K562 (cell line): ENCODE data around the gene IGDCC3. TPM values are rescaled to one million over a fixed set of nuclear protein-coding genes. Genes with fewer than 3 reads are reported as not detected.

Source experiments
- SMARCC2 ChIP-seq: fragments of 450-650 bp; IDR thresholded peaks from 2 replicates; pipeline ENCODE4 v1.6.1; 2017; ENCODE audit warnings: antibody characterized with exemption, moderate library complexity, mild to moderate bottlenecking, low read depth
- WHSC1 ChIP-seq: IDR thresholded peaks from one replicate; pipeline ENCODE4 v1.6.1; 2012; ENCODE audit warnings: low read length, control low read depth, inconsistent platforms
- polyA plus RNA-seq, 8 experiments: library from polyadenylated mRNA; depleted of rRNA in 4 of 8; stranded (reverse) in 5 of 8; unstranded in 3 of 8; fragments of >200 nt; fragmentation: Nextera tagmentation in 2 of 8; fragmentation: Illumina TruSeq in 1 of 8; extraction: Ambion mirVana in 2 of 8; extraction: Trizol in 1 of 8; gene quantifications; 2 replicates each; pipeline versions ENCODE4 v1.2.1 to v1.2.3, GENCODE V29; 2011 to 2014; ENCODE audit warnings: inconsistent platforms in 1 of 8, missing spikeins in 1 of 8
- total RNA-seq, 7 experiments: library from RNA; depleted of rRNA in 6 of 7; stranded (reverse); fragments of >200 nt in 6 of 7; fragmentation: Illumina TruSeq in 2 of 7; extraction: Trizol in 2 of 7; gene quantifications; 2 replicates each; pipeline versions ENCODE4 v1.2.1 to v1.2.3, GENCODE V29; 2011 to 2021; ENCODE audit warnings: low replicate concordance in 1 of 7
- TF ChIP-seq, protein P1 (sequence below): sonication (generic); formaldehyde crosslinking; IDR thresholded peaks from 2 replicates; pipeline ENCODE4 v1.8.0; 2022; ENCODE audit warnings: missing genetic modification reagents, mild to moderate bottlenecking, moderate library complexity, borderline replicate concordance
- TF ChIP-seq, protein P2 (sequence below): sonication (generic); formaldehyde crosslinking; IDR thresholded peaks from 2 replicates; pipeline ENCODE4 v1.8.1; 2023; ENCODE audit warnings: missing genetic modification reagents, mild to moderate bottlenecking, borderline replicate concordance

Gene IGDCC3
- total and polyA plus RNA-seq, 9 of the 15 experiments (the other 6 are each of a cell fraction or from before 2014, with no cell fraction given) = not detected

DNA sequence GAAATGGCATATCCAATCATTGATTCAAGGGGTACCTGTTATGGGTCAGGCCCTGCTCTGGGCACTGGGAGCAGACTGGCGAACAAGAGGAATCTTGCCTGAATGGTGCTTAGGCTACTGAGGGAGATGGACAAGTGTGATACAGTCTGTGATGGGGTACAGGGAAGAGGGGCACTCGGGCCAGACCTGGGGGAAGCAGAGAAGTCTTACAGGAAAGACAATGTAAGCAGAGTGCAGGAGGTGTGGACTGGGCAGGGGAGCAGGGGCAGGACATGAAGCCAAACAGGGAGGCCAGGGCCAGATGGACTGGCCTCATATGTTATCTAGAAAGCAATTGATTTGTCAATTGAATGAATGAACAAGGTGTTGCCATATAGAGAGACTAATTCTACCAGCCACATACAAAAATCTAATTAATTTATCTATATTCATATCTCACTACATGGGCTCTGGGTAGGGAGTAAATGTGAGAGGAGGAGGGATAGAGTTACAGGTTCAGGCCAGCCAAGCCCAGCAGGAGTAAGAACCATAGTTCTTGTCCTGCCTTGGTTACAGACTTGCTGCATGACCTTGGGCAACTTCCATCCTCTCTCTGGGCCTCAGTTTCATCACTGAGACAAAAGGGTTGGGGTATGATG, 48.5 kb upstream of the IGDCC3 start (continued):
- TF ChIP-seq, protein P1, sequence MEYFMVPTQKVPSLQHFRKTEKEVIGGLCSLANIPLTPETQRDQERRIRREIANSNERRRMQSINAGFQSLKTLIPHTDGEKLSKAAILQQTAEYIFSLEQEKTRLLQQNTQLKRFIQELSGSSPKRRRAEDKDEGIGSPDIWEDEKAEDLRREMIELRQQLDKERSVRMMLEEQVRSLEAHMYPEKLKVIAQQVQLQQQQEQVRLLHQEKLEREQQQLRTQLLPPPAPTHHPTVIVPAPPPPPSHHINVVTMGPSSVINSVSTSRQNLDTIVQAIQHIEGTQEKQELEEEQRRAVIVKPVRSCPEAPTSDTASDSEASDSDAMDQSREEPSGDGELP (CRISPR knock-in tag) = no peak
- TF ChIP-seq, protein P2, sequence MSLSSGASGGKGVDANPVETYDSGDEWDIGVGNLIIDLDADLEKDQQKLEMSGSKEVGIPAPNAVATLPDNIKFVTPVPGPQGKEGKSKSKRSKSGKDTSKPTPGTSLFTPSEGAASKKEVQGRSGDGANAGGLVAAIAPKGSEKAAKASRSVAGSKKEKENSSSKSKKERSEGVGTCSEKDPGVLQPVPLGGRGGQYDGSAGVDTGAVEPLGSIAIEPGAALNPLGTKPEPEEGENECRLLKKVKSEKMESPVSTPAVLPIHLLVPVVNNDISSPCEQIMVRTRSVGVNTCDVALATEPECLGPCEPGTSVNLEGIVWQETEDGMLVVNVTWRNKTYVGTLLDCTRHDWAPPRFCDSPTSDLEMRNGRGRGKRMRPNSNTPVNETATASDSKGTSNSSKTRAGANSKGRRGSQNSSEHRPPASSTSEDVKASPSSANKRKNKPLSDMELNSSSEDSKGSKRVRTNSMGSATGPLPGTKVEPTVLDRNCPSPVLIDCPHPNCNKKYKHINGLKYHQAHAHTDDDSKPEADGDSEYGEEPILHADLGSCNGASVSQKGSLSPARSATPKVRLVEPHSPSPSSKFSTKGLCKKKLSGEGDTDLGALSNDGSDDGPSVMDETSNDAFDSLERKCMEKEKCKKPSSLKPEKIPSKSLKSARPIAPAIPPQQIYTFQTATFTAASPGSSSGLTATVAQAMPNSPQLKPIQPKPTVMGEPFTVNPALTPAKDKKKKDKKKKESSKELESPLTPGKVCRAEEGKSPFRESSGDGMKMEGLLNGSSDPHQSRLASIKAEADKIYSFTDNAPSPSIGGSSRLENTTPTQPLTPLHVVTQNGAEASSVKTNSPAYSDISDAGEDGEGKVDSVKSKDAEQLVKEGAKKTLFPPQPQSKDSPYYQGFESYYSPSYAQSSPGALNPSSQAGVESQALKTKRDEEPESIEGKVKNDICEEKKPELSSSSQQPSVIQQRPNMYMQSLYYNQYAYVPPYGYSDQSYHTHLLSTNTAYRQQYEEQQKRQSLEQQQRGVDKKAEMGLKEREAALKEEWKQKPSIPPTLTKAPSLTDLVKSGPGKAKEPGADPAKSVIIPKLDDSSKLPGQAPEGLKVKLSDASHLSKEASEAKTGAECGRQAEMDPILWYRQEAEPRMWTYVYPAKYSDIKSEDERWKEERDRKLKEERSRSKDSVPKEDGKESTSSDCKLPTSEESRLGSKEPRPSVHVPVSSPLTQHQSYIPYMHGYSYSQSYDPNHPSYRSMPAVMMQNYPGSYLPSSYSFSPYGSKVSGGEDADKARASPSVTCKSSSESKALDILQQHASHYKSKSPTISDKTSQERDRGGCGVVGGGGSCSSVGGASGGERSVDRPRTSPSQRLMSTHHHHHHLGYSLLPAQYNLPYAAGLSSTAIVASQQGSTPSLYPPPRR (CRISPR knock-in tag) = no peak
- TF ChIP-seq SMARCC2 (no peak), WHSC1 (no peak)
